K562 (cell line): ENCODE data around the gene COG4. TPM values are rescaled to one million over a fixed set of nuclear protein-coding genes. Genes with fewer than 3 reads are reported as not detected.
A peak's percentile ranks its signal among the peaks of the same experiment; 100 is the strongest.

Experiments
- CEBPB ChIP-seq: fragments of 450-650 bp; IDR thresholded peaks from 2 replicates; pipeline ENCODE4 v1.6.1; 2016; ENCODE audit warnings: missing genetic modification characterization, missing compliant biosample characterization
- DMBX1 ChIP-seq: fragments of 250-450 bp; sonication (Bioruptor Pico); IDR thresholded peaks from 2 replicates; pipeline ENCODE4 v1.8.0; 2022; ENCODE audit warnings: inconsistent platforms, mild to moderate bottlenecking, moderate library complexity, borderline replicate concordance
- EGR1 ChIP-seq: fragments of 450-650 bp; conservative IDR thresholded peaks from 2 replicates; pipeline ENCODE4 v1.6.1; 2017; ENCODE audit warnings: mild to moderate bottlenecking
- EWSR1 ChIP-seq: fragments of 450-650 bp; IDR thresholded peaks from 2 replicates; pipeline ENCODE4 v1.6.1; 2018; ENCODE audit warnings: borderline replicate concordance, mild to moderate bottlenecking, low read depth, moderate library complexity; ENCODE audit not compliant: partially characterized antibody
- HEY1 ChIP-seq: fragments of 250-450 bp; sonication (Bioruptor Pico); IDR thresholded peaks from 2 replicates; pipeline ENCODE4 v1.5.0; 2020; ENCODE audit warnings: mild to moderate bottlenecking, moderate library complexity, borderline replicate concordance
- IRF9 ChIP-seq: fragments of 450-650 bp; IDR thresholded peaks from 2 replicates; pipeline ENCODE4 v1.6.1; 2016; ENCODE audit warnings: missing biosample characterization, missing genetic modification characterization
- KLF1 ChIP-seq: fragments of 450-650 bp; IDR thresholded peaks from 2 replicates; pipeline ENCODE4 v1.6.1; 2016; ENCODE audit warnings: missing genetic modification characterization, missing compliant biosample characterization
- KLF6 ChIP-seq: fragments of 250-450 bp; sonication (Bioruptor Pico); IDR thresholded peaks from 2 replicates; pipeline ENCODE4 v1.4.0; 2020; ENCODE audit warnings: mild to moderate bottlenecking, moderate library complexity, borderline replicate concordance
- MAZ ChIP-seq, 2 experiments: fragments of 450-650 bp in 1 of 2; sonication (generic) in 1 of 2; formaldehyde crosslinking; IDR thresholded peaks in 1 of 2; conservative IDR thresholded peaks in 1 of 2; 2 replicates each; pipeline versions ENCODE4 v1.4.0 to v1.5.0; 2020; ENCODE audit warnings: mild to moderate bottlenecking in 1 of 2, missing genetic modification reagents in 1 of 2
- NR1H2 ChIP-seq: sonication (generic); formaldehyde crosslinking; IDR thresholded peaks from 2 replicates; pipeline ENCODE4 v1.4.0; 2020; ENCODE audit warnings: mild to moderate bottlenecking, missing genetic modification reagents
- PHB ChIP-seq: fragments of 250-450 bp; sonication (Bioruptor Pico); IDR thresholded peaks from 2 replicates; pipeline ENCODE4 v1.5.0; 2021
- RB1 ChIP-seq: fragments of 450-650 bp; IDR thresholded peaks from 2 replicates; pipeline ENCODE4 v1.6.1; 2017; ENCODE audit warnings: low read depth, mild to moderate bottlenecking
- SRF ChIP-seq, 2 experiments: fragments of 250-450, 450-650 bp in 1 of 2; sonication (Bioruptor Pico) in 1 of 2; sonication (generic) in 1 of 2; formaldehyde crosslinking; IDR thresholded peaks; 2 replicates each; pipeline versions ENCODE4 v1.5.0 to v1.5.1; 2020 to 2022; ENCODE audit warnings: mild to moderate bottlenecking in 1 of 2, missing genetic modification reagents in 1 of 2
- SRSF1 ChIP-seq: fragments of 200-400 bp; formaldehyde crosslinking; IDR thresholded peaks from 2 replicates; pipeline ENCODE4 v1.6.1; 2017; ENCODE audit warnings: mild to moderate bottlenecking, low read depth, low read length, moderate library complexity
- THRB ChIP-seq: fragments of 450-650 bp; formaldehyde crosslinking; conservative IDR thresholded peaks from 2 replicates; pipeline ENCODE4 v1.4.0; 2022; ENCODE audit warnings: mild to moderate bottlenecking, missing genetic modification characterization
- ZBTB2 ChIP-seq: fragments of 450-650 bp; IDR thresholded peaks from 2 replicates; pipeline ENCODE4 v1.6.1; 2016; ENCODE audit warnings: antibody characterized with exemption
- ZEB2 ChIP-seq: fragments of 450-650 bp; IDR thresholded peaks from 2 replicates; pipeline ENCODE4 v1.6.1; 2016
- ZFP36 ChIP-seq: fragments of 150-350 bp; IDR thresholded peaks from 2 replicates; pipeline ENCODE4 v1.6.1; 2018; ENCODE audit warnings: low read length, low read depth; ENCODE audit not compliant: partially characterized antibody
- ZNF217 ChIP-seq: sonication (generic); formaldehyde crosslinking; IDR thresholded peaks from 2 replicates; pipeline ENCODE4 v1.8.0; 2022; ENCODE audit warnings: mild to moderate bottlenecking, missing genetic modification reagents
- ZSCAN32 ChIP-seq: fragments of 450-650 bp; formaldehyde crosslinking; IDR thresholded peaks from 2 replicates; pipeline ENCODE4 v1.4.0; 2020; ENCODE audit warnings: mild to moderate bottlenecking, moderate library complexity
- polyA plus RNA-seq, 8 experiments: library from polyadenylated mRNA; depleted of rRNA in 4 of 8; stranded (reverse) in 5 of 8; unstranded in 3 of 8; fragments of >200 nt; fragmentation: Nextera tagmentation in 2 of 8; fragmentation: Illumina TruSeq in 1 of 8; extraction: Ambion mirVana in 2 of 8; extraction: Trizol in 1 of 8; gene quantifications; 2 replicates each; pipeline versions ENCODE4 v1.2.1 to v1.2.3, GENCODE V29; 2011 to 2014; ENCODE audit warnings: inconsistent platforms in 1 of 8, missing spikeins in 1 of 8
- total RNA-seq, 7 experiments: library from RNA; depleted of rRNA in 6 of 7; stranded (reverse); fragments of >200 nt in 6 of 7; fragmentation: Illumina TruSeq in 2 of 7; extraction: Trizol in 2 of 7; gene quantifications; 2 replicates each; pipeline versions ENCODE4 v1.2.1 to v1.2.3, GENCODE V29; 2011 to 2021; ENCODE audit warnings: low replicate concordance in 1 of 7
- TF ChIP-seq, protein P1 (sequence below): sonication (generic); formaldehyde crosslinking; IDR thresholded peaks from 2 replicates; pipeline ENCODE4 v1.8.0; 2022; ENCODE audit warnings: missing genetic modification reagents, mild to moderate bottlenecking, borderline replicate concordance

Gene COG4
- total and polyA plus RNA-seq, 9 of the 15 experiments (the other 6 are each of a cell fraction or from before 2014, with no cell fraction given), result 13.7 to 73.9 (median 44.2) TPM

GRCh38 chr16:70523076-70523742 is at the start of gene COG4 (continued):
- TF ChIP-seq EWSR1 (no peak), DMBX1 (CRISPR knock-in tag) (no peak), IRF9 (tag) (no peak), MAZ (CRISPR knock-in tag; conservative IDR thresholded peaks at IDR 0.05 in 1 of 2, IDR thresholded peaks at IDR 0.05 in 1 of 2) (0 out of 4 replicates have a peak, but pooled peaks of 1 of the 2 experiments have one; percentile 48), CEBPB (tag) (no peak), ZEB2 (no peak), HEY1 (CRISPR knock-in tag) (no peak), EGR1 (peak; percentile 67), ZSCAN32 (CRISPR knock-in tag) (no peak), ZNF217 (no peak), NR1H2 (CRISPR knock-in tag) (no peak), ZFP36 (no peak), ZBTB2 (no peak), SRF (CRISPR knock-in tag; IDR thresholded peaks at IDR 0.05) (peak in 1 of 2 experiments; percentile 73; a peak in 1 of 4 replicates), PHB (CRISPR knock-in tag) (no peak), SRSF1 (no peak), KLF6 (no peak), THRB (CRISPR knock-in tag) (no peak), KLF1 (tag) (peak; percentile 35; the same call in 1 of the 2 replicates), RB1 (peak; percentile 84)
- TF ChIP-seq, protein P1, sequence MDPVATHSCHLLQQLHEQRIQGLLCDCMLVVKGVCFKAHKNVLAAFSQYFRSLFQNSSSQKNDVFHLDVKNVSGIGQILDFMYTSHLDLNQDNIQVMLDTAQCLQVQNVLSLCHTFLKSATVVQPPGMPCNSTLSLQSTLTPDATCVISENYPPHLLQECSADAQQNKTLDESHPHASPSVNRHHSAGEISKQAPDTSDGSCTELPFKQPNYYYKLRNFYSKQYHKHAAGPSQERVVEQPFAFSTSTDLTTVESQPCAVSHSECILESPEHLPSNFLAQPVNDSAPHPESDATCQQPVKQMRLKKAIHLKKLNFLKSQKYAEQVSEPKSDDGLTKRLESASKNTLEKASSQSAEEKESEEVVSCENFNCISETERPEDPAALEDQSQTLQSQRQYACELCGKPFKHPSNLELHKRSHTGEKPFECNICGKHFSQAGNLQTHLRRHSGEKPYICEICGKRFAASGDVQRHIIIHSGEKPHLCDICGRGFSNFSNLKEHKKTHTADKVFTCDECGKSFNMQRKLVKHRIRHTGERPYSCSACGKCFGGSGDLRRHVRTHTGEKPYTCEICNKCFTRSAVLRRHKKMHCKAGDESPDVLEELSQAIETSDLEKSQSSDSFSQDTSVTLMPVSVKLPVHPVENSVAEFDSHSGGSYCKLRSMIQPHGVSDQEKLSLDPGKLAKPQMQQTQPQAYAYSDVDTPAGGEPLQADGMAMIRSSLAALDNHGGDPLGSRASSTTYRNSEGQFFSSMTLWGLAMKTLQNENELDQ (CRISPR knock-in tag), result no peak
